Measurements from ENCODE around the gene ST3GAL6.
"Not testable (repeated sequence)": the region's sequence is repeated elsewhere in the genome, so short reads cannot be mapped to it uniquely, and the experiment has no call there.

The ST3GAL6 gene

DNA sequence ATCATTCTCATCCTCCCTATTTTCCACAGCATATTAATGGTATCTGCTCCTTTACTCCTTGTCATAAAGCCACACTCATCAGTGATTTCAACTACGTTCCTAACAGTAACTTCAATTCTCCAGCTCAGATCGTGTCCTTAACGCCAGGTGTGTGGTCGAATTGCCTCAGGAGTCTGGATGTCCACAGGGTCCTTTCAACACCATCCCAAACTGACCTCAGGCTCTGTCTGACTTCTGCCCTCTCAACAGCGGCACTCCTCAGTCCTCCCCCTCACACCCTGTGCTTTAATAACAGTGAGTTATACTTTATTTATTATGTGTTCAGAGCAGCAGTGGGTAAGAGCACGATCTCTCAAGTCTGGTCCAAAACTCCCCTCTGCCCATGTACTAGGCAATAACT lies 42.4 kb downstream of the ST3GAL6 start:
- DNase-seq (ENCODE audit: low spot score) = no peak

DNA sequence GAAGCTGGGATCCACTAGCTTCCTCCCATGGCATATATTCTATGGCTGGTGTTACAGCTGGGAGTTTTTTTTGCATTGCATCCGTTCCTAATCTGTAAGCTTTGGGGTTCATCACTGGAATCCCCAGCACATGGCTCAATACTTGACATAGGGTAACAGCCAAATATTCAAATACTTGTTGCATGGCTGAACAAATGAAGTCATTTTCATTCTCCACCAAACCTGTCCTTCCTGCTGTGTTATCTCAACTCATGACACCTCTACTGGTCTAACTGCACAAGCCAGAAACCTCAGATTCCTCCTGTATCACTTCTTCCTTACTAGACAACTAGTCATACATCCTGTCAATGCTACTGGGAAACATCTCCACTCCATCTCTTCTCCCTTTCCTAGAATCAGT lies 43.4 kb downstream of the ST3GAL6 start:
- DNase-seq (ENCODE audit: low spot score) = no peak

DNA sequence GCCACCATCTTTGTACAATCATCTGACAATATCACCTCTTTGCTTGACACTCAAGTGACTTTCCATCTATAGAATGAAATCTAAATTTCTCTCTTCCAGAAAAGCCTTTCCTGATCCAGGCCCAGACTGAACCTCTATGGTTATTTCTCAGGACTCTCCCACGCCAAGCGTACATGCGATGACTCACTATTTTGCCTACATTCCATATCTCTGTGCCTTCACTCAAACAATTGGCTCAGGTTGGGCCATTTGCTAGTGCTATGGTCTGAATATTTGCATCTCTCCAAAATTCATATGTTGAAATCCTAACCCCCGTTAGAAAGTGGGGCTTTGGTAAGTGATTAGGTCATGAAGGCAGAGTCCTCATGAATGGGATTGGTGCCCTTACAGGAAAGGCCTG lies 43.9 kb downstream of the ST3GAL6 start:
- DNase-seq (ENCODE audit: low spot score) = no peak

DNA sequence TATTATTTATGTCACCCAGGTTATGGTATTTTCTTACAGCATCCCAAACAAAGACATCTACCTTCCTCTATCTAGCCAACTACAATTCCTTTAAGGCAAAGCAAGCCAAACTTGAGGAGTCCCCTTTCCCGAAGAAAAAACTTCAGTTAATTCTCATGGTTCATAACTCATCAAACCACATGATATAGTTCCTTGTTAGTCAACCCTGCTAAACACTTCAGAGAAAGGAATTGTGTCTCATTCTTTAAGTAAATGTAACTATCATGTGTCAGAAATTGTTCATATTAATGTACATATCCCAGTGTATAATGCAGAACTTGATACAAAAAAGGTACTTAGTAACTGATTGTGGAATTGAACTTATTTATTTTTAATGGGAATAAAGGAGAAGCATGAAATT lies 44.4 kb downstream of the ST3GAL6 start:
- DNase-seq (ENCODE audit: low spot score) = no peak

DNA sequence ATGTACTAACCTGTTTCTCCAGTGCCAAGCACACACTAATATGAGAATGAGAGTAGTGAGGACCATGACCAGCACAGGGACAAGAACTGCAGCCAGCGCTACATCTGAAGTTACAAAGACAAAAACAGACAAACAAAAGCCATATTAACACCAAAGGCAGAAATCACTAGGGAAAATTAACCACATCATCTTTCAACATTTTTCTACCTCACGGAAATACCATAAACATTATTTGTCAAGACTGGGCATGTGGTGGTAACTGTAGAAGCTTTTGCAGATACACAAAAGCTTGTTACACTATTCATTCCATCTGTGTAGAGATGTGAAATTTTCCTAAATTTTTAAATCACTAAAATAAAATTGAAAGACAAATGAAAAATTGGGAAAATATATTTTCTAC lies 44.9 kb downstream of the ST3GAL6 start:
- no peak for DNase-seq (ENCODE audit: low spot score)

DNA sequence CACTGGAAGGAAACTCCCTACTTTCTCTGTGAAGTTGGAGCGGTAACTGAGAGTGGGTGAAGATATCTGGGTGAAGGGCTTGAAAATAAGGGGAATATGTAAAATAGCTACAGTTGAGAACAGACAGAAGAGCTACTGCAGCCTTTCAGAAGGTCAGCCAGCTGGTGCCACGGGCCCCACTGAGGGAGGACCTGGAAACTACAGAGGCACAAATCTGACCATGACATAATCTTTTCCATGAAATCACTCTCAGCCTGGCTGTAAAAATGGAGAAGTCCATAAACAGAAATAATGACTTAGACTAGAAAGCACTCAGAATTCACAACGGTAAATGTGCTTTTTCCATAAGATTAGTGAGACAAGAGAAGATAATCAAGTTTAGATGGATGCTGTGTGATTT lies 46.4 kb downstream of the ST3GAL6 start:
- no peak for DNase-seq (ENCODE audit: low spot score)

DNA sequence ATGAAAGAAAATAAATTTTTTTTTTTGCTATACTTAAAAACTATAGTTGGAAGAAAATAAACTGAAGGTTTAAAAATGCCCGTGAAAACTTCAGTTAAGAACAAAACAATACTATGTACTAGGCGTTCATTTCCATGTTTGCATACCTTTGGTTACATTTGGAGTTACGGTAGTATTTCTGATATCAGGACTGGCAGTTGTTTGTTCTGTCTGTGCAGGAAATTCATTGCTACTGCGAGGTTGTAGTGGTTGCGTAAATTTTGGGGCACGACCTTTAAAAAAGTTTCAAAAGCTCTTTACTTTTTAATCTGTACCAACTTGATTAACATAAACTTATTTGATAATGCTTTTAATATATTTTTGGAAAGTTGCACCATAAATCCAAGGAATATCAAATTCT lies 47.9 kb downstream of the ST3GAL6 start:
- DNase-seq (ENCODE audit: low spot score) = no peak

DNA sequence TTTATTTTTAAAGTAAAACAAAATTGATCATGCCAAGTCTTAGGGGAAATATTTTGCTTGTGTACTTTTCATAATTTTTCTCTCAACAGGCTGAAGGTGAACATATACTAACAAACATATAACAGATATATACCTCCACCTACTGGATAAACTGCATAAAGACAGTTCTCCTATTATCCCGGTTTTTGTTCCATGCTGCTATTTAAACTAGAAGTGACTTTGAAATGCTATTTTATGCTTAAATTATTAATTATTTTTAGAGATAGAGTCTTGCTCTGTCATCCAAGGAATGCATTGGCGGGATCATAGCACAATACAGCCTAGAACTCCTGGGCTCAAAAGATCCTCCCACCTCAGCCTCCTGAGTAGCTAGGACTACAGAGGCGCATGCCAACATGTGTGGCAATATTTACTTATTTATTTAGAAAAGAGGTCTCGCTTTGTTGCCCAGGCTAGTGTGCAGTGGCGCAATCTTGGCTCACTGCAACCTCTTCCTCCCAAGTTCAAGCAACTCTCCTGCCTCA lies 49.8 kb downstream of the ST3GAL6 start:
- DNase-seq (ENCODE audit: low spot score) = peak; percentile 59

DNA sequence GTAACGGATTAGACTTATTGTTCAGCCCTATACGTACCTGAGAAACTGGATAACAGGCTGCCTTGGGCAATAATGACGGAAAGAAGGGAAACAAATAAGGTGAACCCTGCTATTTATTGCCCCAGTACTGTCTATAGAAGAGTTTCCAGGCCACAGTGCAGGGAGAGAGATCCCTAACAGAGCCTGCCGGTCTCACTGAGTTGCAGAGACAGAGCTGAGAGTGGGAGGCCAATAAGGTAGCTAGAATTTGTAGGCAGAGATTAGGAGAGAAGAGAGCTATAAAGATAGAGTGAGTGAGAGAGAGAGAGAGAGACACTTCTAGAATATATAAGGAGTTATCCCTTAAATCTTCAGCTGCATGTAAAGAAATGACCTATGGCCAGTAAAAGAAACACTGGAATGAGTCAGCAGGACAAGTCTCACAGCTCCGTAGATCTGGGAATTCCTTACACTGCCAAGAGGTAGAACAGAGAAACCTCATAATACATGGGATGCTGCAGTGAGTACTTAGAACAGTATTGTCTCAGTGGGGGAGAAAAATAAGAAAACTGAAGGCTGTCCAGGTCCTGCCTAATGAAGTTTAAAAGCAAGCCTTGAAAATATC lies 51.8 kb downstream of the ST3GAL6 start:
- no peak for DNase-seq (ENCODE audit: low spot score)

DNA sequence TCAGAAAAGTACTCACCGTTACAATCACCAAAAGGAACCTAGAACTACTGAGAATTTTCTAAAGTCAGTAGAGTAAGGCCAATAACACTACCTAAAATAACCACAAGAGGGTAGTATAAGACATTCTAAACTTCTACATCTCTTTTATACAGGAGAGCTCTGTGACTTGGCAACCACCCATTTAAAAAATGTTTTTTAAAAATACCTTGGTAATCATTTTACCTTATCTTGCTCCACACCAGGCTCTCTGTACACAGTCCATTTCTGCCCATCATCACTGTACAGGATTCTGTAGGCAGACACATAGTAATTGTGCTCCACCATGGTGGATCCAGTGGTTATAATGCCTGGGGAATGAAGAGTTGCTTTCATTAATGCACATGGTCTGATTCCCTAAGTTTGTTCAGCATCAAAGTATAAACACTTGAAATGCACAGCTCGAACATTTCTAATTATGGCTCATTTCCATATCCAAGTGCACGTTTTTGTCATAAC lies 54.5 kb downstream of the ST3GAL6 start:
- DNase-seq (ENCODE audit: low spot score) = peak; percentile 73

DNA sequence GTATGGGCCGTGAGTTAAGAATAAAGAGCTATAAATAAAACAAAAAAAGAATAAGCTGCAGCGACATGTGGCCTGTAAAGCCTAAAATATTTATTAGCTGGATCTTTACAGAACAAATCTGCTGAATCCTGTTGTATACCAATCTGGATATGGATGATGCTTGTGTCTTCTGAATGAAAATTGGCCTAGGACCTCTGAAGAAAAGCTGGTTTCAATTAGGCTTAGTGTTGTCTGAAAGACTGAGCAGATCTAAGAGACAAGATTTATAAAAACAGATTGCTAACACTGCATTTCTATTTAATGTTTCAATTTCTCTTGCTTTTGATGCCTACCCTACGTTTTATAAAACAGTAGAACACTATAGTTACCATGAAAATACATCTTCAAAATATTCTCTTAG lies 57.9 kb downstream of the ST3GAL6 start:
- no peak for DNase-seq (ENCODE audit: low spot score)

DNA sequence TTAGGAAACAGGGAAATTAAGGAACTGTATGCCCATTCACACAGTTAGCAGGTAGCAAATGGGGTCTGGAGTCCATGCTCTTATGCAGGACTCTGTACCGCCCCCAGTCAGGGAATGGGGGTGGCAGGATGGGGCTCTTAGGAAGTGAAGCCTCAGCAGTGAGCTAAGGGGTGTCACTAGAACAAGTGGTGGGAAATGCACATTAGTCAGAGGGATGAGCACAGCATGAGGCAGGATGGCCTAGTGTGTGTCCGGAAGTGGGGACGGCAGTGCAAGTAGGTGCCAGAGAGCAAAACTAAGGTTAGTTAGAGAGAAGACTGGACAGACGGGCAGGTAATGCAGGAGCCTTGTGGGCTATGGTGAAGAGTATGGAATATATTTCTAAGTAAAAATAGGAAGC lies 60.7 kb downstream of the ST3GAL6 start:
- no peak for DNase-seq (ENCODE audit: low spot score)

DNA sequence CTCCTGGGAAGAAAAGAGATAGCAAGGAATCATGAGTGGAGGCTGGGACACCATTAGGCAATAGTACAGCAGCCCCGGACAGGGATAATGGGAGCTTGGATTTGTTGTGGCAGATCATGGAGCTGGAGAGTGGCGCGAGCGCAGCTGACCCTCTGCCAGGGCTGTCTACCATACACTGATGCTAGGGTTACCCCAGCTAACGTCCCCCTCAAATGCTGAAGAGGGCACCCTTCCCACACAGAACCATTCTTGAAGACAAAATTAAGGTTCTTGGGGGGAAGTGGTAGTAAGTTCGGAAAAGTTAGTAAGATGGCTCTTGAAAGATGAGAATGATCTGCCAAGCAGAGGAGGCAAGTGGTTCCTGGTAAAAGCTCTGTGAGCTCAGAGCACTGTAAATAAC lies 61.1 kb downstream of the ST3GAL6 start:
- no peak for DNase-seq (ENCODE audit: low spot score)

DNA sequence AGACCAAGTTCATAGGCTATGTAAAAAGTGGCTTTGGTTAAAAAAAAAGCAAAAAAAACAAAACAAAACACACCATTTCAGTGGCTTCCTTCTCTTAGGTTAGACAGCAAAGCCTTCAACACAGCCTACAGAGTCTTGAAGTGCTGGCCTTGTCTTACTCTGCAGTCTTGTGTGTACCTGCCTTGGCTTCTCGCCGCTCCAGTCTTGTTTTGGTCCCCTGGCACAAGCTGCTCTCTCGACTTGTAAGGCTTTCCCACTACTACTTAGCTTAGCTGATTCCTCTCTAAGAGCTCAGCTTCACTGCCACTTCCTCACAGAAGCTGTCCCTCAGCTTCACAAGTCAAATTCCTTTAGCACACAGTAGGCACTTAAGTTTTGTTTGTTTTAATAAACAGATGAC lies 63.0 kb downstream of the ST3GAL6 start:
- no peak for DNase-seq (ENCODE audit: low spot score)

DNA sequence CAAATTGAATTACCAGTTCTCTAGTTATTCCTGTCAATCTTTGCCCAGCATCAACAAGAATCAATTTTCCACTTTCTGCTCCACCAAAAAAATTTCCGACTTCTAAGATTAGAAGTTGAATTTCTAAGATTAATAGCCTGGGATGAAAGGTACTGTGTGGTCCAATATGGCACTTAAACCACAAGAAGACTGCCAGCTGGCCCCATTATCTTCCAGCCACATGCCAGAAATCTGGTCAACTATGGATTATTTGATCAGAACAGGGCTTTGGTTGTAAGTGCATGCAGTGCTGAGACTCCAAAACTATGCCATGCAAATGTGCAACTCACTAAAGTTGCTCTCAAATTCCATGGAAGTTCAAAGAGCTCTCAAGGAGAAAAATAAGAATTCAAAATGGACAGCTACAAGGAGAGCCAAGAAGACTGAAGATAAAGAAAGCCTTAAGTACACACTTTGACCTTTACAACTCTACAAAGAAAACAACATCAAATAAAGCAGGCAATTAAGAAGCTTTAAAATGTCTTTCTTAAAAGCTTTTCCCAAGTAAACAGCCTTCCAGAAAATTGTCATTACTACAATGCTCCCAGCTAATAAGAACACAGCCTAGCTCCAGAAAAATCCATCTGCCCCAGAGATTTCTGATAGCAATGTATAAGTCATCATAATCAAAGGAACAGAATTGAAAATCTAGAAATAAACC lies 64.2 kb downstream of the ST3GAL6 start:
- no peak for DNase-seq (ENCODE audit: low spot score)

DNA sequence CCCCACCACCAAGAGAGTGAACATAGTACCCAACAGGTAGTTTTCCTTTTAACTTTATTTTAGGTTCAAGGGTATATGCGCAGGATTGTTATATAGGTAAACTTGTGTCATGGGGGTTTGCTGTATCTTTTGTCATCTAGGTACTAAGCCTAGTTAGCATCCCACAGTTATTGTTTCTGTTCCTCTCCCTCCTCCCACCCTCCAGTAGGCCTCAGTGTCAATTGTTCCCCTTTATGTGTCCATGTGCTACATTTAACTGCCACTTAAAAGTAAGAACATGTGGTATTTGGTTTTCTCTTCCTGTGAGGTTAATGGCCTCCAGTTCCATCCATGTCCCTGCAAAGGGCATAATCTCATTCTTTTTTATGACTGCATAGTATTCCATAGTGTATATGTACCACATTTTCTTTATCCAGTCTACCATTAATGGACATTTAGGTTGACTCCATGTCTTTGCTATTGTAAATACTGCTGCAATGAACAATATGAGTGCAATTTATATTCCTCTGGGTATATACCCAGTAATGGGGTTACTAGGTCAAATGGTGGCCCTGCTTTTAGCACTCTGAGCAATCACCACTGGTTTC lies 66.2 kb downstream of the ST3GAL6 start:
- peak; percentile 34 for DNase-seq (ENCODE audit: low spot score)

DNA sequence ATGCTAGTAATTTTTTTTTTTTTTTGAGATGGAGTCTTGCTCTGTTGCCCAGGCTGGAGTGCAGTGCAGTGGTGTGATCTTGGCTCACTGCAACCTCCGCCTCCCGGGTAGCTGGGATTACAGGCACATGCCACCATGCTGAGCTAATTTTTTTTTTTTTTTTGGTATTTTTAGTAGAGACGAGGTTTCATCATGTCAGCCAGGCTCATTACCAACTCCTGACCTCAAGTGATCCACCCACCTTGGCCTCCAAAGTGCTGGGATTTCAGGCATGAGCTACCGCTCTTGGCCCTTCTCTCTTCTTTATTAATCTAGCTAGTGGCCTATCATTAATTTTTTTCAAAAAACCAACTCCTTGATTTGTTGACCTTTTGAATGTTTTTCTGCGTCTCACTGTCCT lies 67.9 kb downstream of the ST3GAL6 start:
- not testable (repeated sequence) for DNase-seq (ENCODE audit: low spot score)

DNA sequence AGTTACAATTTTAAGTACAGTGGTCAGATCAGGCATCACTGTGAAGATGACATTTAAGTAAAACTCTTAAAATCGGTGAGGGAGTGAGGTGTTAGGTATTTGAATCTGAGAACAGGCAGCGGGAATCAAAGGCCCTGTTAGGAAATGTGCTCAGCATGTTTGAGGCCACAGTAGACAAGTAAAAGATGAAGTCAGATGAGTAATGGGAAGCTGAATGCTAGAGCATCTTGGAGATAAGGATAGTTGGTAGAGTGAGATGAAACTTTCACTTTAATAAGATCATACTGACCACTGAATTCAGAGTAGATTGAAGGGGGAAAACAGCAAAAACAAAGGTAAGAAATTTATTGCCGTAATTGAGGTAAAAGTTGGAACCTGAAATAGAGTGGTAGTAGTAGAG lies 76.7 kb downstream of the ST3GAL6 start:
- DNase-seq (ENCODE audit: low spot score) = no peak

DNA sequence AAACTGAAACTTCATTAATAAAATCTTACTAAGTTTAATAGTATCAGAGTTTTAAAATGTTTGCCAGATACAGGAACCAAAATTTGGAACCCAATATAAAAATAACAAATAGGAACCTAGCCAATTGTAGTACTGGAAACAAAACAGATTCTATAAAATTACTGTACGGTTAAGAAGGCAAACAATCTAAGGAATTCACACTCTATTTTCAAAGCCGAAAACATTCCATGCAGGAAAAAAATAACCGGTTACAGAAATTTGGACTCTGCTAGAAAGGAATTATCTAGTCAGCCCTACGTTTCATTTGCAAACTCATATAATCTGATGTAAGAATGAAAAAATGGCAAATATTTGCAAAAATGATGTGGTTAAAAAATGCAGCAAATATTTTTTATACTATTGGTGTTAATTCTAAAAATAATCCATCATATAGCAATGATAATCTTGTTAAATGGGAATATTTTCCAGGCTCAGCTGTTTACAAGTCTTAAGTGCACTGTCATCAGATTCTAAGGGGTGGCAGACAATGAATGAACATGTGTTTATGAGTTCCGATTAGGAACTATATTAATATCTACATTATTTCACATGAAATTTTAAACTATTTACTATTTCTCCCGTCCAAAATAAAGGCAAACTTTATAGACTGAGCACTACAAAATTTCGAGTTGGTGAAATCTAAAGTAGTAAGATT lies 80.3 kb downstream of the ST3GAL6 start:
- no peak for DNase-seq (ENCODE audit: low spot score)

All from SW480 (cell line).